ENCODE results near the gene MRPL58. TPM values are rescaled to one million over a fixed set of nuclear protein-coding genes. Genes with fewer than 3 reads are reported as not detected.

The MRPL58 gene
- polyA plus RNA-seq, 6 donors from 2014 or later = 32.4 to 47.3 (median 39.6) TPM

DNA sequence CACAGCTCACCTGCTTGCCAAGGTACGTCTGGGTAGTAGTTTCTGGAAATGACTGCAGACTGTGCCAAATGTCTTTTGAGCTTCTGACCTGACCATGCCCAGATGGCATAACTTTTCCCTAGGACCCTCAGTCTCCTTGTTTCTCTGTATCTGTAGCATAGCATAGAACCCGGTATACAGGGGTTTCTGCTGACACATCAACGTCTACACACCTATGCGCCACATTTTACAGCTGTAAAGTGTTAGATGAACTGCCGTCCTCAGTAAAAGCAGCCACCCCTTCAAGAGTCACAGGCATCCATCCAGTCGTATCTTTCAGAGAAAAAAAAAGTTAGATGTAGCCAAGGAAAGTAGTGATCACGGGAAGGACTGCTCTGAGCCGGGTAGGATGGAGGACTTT, 52.0 kb downstream of the MRPL58 start:
- no peak for ATAC-seq (ENCODE audit: low read depth in 2 of 2)

DNA sequence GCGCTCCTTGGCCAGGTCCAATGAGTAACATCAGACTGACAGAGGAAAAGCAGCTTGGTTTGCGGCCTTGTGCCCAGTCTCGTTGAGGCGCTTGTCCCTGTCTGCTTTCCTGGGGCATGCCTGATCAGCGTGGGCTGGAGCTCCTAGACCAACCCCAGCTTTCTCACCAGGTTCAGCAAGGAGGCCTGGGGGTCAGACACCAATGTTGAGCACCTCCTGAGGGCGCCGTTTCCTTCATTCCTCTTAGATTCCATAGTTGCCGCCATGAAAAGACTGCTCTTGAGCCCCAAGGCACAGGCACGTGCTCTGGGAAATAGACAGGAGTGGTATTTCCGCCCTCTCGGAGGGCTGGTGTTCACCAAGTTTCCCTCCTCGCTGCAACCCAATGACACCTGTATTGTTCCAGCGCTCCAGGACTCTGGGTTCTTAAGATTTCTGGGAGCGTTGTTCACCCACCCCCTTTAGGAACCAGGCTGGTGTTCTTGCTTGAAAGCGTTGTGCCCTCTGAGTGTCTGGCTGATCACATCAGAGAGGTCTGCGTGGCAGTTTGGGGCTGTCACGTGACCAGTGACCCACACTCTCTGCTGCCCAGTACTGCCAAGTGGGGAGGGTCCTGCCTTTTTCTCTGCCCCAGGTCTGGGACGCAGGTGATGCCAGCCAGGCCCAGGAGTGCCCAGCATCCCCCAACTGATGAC, 52.5 kb downstream of the MRPL58 start:
- Mint-ChIP-seq H3K27me3 (no peaks in the 10 kb centered on the region), H3K9me3 (no peaks in the 10 kb centered on the region), H3K4me3 (no peak overlapping the region), H3K4me1 (peaks cover 0 to 1% (median 0%) of the 10 kb centered on the region in 3 donors), H3K27ac (peak overlapping the region in 1 of 6 donors; percentile 32), H3K36me3 (peaks cover 13 to 17% of the 10 kb centered on the region in 2 donors)
- DNase-seq (no peak), ATAC-seq (ENCODE audit: low read depth in 2 of 2) (no peak)

More for the DNA sequence above, 52.0 kb downstream of the MRPL58 start:
- H3K4me1 Mint-ChIP-seq = peaks cover 0 to 4% (median 0%) of the 10 kb centered on the region in 3 donors
- peak overlapping the region in 1 of 6 donors; percentile 32 for H3K27ac Mint-ChIP-seq
- peaks cover 13 to 17% of the 10 kb centered on the region in 2 donors for H3K36me3 Mint-ChIP-seq
- no peak for DNase-seq
- H3K9me3 Mint-ChIP-seq = no peaks in the 10 kb centered on the region
- H3K27me3 Mint-ChIP-seq = no peaks in the 10 kb centered on the region
- no peak overlapping the region for H3K4me3 Mint-ChIP-seq

DNA sequence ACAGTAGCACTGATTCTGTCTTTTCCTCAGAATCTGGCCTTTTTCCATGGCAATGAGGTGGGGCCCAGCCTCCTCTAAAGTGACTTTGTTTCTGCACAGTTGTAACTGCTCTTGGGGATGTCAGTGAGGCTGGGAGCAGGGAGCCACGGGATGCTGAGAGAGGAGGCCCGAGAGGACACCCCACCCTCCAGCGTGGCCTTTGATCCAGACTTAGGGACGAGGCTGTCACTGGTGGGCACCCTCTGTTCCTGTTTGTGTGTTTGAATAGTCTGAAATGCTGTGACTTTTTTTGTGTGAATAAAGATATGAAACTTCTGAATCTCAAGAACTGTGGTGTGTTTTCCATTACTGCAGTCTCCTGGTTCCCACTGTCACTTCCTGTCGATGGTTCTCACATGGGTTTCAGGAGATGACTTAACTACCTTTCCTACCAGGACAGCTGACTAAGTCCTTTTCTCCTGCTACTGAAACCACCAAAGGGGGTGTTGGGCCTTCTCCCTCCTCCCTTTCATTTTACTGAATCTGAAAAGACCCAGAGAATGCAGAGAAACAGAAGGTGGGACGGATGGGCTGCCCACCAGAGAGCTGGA, 53.2 kb downstream of the MRPL58 start:
- no peak overlapping the region for H3K4me3 Mint-ChIP-seq
- H3K9me3 Mint-ChIP-seq = no peaks in the 10 kb centered on the region

DNA sequence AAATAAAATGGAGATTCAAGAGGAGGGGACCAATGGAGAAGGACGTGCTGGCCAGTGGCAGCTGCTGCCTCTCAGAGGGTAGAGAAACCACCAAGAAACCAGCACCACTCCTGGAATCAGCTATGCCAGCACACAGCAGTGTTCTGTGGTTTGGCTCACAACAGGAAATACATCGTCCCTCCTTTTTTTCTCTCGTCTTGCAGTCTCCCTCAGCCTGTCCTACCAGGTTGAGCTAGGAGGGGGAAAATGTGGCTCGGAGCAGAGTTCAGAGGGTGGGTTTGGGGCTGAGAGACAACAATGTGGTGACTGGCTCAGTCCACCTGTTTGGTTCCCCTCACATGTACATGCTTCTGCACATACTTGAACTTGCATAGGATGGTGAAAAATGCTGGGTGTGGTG, 55.4 kb downstream of the MRPL58 start:
- no peak for ATAC-seq (ENCODE audit: low read depth in 2 of 2)
- DNase-seq = no peak
- H3K4me3 Mint-ChIP-seq = peak overlapping the region in 1 of 8 donors; percentile 47
- H3K9me3 Mint-ChIP-seq = no peaks in the 10 kb centered on the region
- peaks cover 8 to 9% of the 10 kb centered on the region in 2 donors for H3K36me3 Mint-ChIP-seq
- no peaks in the 10 kb centered on the region for H3K27me3 Mint-ChIP-seq
- peak overlapping the region in 1 of 6 donors; percentile 84 for H3K27ac Mint-ChIP-seq
- no peaks in the 10 kb centered on the region for H3K4me1 Mint-ChIP-seq

More for the DNA sequence above, 53.2 kb downstream of the MRPL58 start:
- no peaks in the 10 kb centered on the region for H3K4me1 Mint-ChIP-seq
- H3K27ac Mint-ChIP-seq = no peak overlapping the region
- no peak for DNase-seq
- H3K27me3 Mint-ChIP-seq = no peaks in the 10 kb centered on the region
- no peak for ATAC-seq (ENCODE audit: low read depth in 2 of 2)
- peaks cover 13 to 17% of the 10 kb centered on the region in 2 donors for H3K36me3 Mint-ChIP-seq

DNA sequence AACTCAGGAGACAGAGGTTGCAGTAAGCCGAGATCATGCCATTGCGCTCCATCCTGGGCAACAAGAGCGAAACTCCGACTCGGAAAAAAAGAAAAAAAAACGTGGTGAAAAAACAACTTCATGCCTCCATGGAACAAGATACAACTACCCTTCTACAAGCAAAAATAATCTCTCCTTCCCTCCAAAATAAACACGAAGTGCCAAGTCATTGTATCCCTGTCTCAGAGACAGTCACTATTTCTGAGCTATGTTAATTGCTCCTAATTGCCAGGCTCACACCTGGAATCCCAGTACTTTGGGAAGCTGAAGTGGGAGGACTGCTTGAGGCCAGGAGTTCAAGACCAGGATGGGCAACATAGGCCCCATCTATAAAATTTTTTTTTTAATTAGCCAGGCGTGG, 56.3 kb downstream of the MRPL58 start:
- H3K36me3 Mint-ChIP-seq = peaks cover 6 to 8% of the 10 kb centered on the region in 2 donors
- H3K27ac Mint-ChIP-seq = no peak overlapping the region
- ATAC-seq (ENCODE audit: low read depth in 2 of 2) (no peak), DNase-seq (no peak)
- H3K4me3 Mint-ChIP-seq = no peak overlapping the region
- no peaks in the 10 kb centered on the region for H3K4me1 Mint-ChIP-seq
- no peaks in the 10 kb centered on the region for H3K27me3 Mint-ChIP-seq
- H3K9me3 Mint-ChIP-seq = no peaks in the 10 kb centered on the region

DNA sequence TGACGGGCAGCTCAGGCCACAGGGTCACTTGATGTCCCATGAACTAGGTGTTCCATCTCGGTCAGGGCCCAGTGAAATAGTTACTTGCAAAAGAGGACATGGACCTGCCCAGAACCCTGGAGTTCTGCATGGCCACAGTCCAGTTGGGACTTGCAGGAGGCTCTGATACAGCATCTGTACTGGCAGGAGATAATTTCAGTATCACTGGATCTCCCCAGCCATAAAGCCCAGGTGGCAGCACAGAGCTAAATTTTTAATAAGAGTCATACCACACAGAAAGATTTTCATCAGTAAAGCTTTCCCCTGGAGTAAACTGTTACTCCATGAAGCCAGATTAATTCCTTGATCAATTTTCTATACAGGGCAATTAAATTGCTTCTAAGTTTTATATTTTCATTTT, 57.3 kb downstream of the MRPL58 start:
- Mint-ChIP-seq H3K4me3 (no peak overlapping the region), H3K9me3 (no peaks in the 10 kb centered on the region), H3K27me3 (no peaks in the 10 kb centered on the region), H3K27ac (no peak overlapping the region), H3K36me3 (no peaks in the 10 kb centered on the region), H3K4me1 (no peaks in the 10 kb centered on the region)
- DNase-seq = no peak
- ATAC-seq (ENCODE audit: low read depth in 2 of 2) = no peak

Other genes starting within 250 kb of the MRPL58 start
- gene NAT9, start 236.3 kb upstream of the MRPL58 start, polyA plus RNA-seq (ENCODE audit: low read depth in 6 of 6) = 10 to 100 TPM in 5 of 6 donors, 1 to 10 TPM in 1; 9.6 to 29.0 (median 15.6) TPM
- gene GRIN2C, start 152.8 kb upstream of the MRPL58 start, polyA plus RNA-seq (ENCODE audit: low read depth in 6 of 6) = under 1 TPM in 2 of 6 donors, not detected in 4; 0.04 to 0.05 TPM
- 1 to 10 TPM in 5 of 6 donors, not detected in 1; 1.2 to 6.1 (median 3.9) TPM for gene FDXR, start 139.7 kb upstream of the MRPL58 start, polyA plus RNA-seq (ENCODE audit: low read depth in 6 of 6)
- gene FADS6, start 119.0 kb upstream of the MRPL58 start, polyA plus RNA-seq (ENCODE audit: low read depth in 6 of 6) = not detected
- not detected for gene USH1G, start 89.4 kb upstream of the MRPL58 start, polyA plus RNA-seq (ENCODE audit: low read depth in 6 of 6)
- not detected for gene OTOP2, start 88.4 kb upstream of the MRPL58 start, polyA plus RNA-seq (ENCODE audit: low read depth in 6 of 6)
- not detected for gene OTOP3, start 76.8 kb upstream of the MRPL58 start, polyA plus RNA-seq (ENCODE audit: low read depth in 6 of 6)
- under 1 TPM in 2 of 6 donors, not detected in 4; 0.08 to 0.23 TPM for gene HID1, start 39.9 kb upstream of the MRPL58 start, polyA plus RNA-seq (ENCODE audit: low read depth in 6 of 6)
- not detected for gene CDR2L, start 25.0 kb upstream of the MRPL58 start, polyA plus RNA-seq (ENCODE audit: low read depth in 6 of 6)
- 100 to 1,000 TPM; 191 to 306 (median 269) TPM for gene ATP5PD, start 34.3 kb downstream of the MRPL58 start, polyA plus RNA-seq (ENCODE audit: low read depth in 6 of 6)
- 1 to 10 TPM; 2.9 to 9.8 (median 4.8) TPM for gene KCTD2, start 34.6 kb downstream of the MRPL58 start, polyA plus RNA-seq (ENCODE audit: low read depth in 6 of 6)
- gene SLC16A5, start 75.3 kb downstream of the MRPL58 start, polyA plus RNA-seq (ENCODE audit: low read depth in 6 of 6) = 1 to 10 TPM; 1.1 to 4.0 (median 2.1) TPM
- 1 to 10 TPM; 2.0 to 6.0 (median 4.5) TPM for gene ARMC7, start 97.3 kb downstream of the MRPL58 start, polyA plus RNA-seq (ENCODE audit: low read depth in 6 of 6)
- 100 to 1,000 TPM in 3 of 6 donors, 10 to 100 TPM in 3; 85.0 to 136 (median 111) TPM for gene NT5C, start 119.1 kb downstream of the MRPL58 start, polyA plus RNA-seq (ENCODE audit: low read depth in 6 of 6)
- 10 to 100 TPM; 56.8 to 80.5 (median 72.7) TPM for gene JPT1, start 141.8 kb downstream of the MRPL58 start, polyA plus RNA-seq (ENCODE audit: low read depth in 6 of 6)
- 100 to 1,000 TPM; 260 to 424 (median 363) TPM for gene SUMO2, start 170.3 kb downstream of the MRPL58 start, polyA plus RNA-seq (ENCODE audit: low read depth in 6 of 6)
- 10 to 100 TPM; 11.7 to 41.1 (median 33.4) TPM for gene NUP85, start 193.0 kb downstream of the MRPL58 start, polyA plus RNA-seq (ENCODE audit: low read depth in 6 of 6)
- 10 to 100 TPM in 5 of 6 donors, 1 to 10 TPM in 1; 4.5 to 31.6 (median 13.7) TPM for gene GGA3, start 248.9 kb downstream of the MRPL58 start, polyA plus RNA-seq (ENCODE audit: low read depth in 6 of 6)
- 100 to 1,000 TPM in 1 of 6 donors, 10 to 100 TPM in 5; 70.1 to 103 (median 94.4) TPM for gene MRPS7, start 249.2 kb downstream of the MRPL58 start, polyA plus RNA-seq (ENCODE audit: low read depth in 6 of 6)

Measured in naive B cell (primary cell).